Fibroblast of lung (primary cell): ENCODE data around the gene COL4A2.

Experiments
- CTCF ChIP-seq, 2 donors: IDR thresholded peaks in 1 of 2; conservative IDR thresholded peaks in 1 of 2; 1 replicate in 1 of 2; 2 replicates in 1 of 2; pipeline ENCODE4 v1.5.1; 2011 to 2012; ENCODE audit warnings: low read length in 2 of 2, control low read depth in 1 of 2, inconsistent platforms in 1 of 2, low read depth in 1 of 2, mild to moderate bottlenecking in 1 of 2
- EZH2 ChIP-seq: IDR thresholded peaks from 2 replicates; pipeline ENCODE4 v1.5.1; 2012; ENCODE audit warnings: low read length, control low read depth, mild to moderate bottlenecking; ENCODE audit errors: missing control alignments

DNA sequence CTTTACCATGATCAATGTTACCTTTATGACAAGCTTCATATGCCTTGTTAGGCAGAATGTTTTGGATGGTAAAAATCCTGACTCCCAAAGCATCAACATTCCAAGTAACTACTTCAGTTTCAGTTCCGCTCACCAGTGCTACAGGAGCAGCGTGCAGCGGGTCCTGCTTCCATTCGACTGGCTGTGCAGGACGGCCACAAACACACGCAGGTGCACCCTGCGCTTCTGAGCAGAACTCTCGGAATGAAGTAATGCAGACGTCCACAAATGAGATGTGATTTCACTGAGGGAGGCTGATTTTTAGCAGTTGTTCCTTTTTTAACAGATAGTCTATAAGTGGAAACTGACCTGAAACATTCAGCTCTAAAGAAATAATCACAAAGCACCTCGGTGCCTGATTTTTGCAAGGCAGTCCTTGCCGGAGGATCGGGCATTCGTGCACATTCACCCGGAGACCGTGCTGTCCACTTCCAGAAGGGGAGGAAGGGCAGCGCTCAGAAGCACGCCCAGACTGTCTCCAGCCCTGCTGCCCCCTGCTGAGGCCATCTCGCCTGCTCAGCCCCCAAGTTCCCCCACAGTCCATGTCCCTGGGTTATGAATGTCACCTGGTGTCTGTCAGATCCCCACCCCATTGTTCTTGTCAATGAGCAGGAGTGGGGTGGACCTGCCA is 168.6 kb downstream of the COL4A2 start:
- TF ChIP-seq EZH2 = no peak
- no peak for TF ChIP-seq CTCF (conservative IDR thresholded peaks at IDR 0.05 in 1 of 2, IDR thresholded peaks at IDR 0.05 in 1 of 2; ENCODE audit: low read depth in 1 of 2, low read length in 2 of 2)
